Stimulated activated naive CD4-positive, alpha-beta T cell treated with Interleukin-2 at 50 U/mL for 16 hours (primary cell): ENCODE results near the gene COPRS.
"Not testable (repeated sequence)": the region's sequence is repeated elsewhere in the genome, so short reads cannot be mapped to it uniquely, and the experiment has no call there.

Experiments
- DNase-seq: peaks from one replicate; lab custom pipeline; 2025; lab: John Stamatoyannopoulos, UW

Gene COPRS

GRCh38 chr17:31843070-31843745 lies 15.8 kb downstream of the COPRS start:
- no peak for DNase-seq

- peak; percentile 46 for DNase-seq
These were observed 16.6 kb downstream of the COPRS start for GRCh38 chr17:31842195-31843069.

- DNase-seq: no peak
These were observed 17.2 kb downstream of the COPRS start for GRCh38 chr17:31841850-31842194.

- no peak for DNase-seq
These were observed 20.3 kb downstream of the COPRS start for GRCh38 chr17:31838636-31839225.

GRCh38 chr17:31835984-31836383 lies 23.1 kb downstream of the COPRS start:
- no peak for DNase-seq

GRCh38 chr17:31834448-31834847 lies 24.6 kb downstream of the COPRS start:
- DNase-seq: no peak

DNA sequence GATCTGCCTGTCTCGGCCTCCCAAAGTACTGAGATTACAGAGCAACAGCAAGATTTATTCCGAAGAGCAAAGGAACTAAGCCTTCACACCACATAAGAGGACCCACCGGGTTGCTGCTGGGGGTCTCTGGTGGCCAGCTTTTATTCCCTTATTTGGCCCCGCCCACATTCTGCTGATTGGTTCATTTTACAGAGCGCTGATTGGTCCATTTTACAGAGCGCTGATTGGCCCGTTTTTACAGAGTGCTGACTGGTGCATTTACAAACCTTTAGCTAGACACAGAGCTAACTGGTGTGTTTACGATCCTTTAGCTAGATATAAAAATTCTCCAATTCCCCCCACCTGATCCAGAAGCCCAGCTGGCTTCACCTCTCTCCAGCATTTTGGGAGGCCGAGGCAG lies 26.3 kb downstream of the COPRS start:
- DNase-seq: no peak

DNA sequence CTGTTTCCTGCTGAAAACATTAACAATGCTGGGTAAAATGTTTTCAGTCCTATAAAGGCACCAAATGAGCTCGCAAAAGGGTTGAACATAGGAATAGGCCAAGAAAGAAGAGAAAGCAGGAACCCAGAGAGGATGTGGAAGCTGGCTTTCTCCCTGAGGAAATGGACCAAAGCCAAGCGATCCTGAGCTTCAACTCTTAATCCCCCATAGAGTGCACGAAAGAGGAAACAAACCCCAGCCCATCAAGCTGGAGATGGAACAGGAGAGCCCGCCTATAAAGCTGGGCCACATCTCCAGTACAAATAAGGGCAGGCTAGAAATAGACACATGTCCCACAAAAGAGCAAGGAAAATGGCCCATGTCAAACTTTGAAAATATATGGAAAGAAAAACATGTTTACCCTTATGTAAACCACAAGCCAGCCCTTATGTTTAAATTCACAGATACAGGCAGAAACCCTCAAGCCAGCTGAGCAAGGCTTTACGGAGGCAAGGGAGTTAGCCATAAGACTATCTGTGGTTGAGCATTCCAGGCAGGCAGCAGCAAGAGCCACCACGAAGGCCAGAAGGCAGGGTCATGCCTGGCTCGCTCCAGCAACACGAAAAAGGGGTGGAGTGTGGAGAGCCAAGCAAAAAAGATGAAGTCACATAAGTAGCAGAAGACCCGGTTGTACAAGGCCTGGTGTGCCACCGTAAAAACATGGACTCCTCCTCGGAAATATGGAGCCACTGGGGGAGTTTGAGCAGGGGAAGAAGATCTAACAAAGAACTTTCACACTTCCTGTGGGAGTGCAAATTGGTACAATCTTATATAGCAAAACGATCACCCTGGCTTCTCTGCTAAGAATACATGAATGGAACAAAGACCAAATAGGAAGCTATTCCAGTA lies 27.8 kb downstream of the COPRS start:
- no peak for DNase-seq

DNA sequence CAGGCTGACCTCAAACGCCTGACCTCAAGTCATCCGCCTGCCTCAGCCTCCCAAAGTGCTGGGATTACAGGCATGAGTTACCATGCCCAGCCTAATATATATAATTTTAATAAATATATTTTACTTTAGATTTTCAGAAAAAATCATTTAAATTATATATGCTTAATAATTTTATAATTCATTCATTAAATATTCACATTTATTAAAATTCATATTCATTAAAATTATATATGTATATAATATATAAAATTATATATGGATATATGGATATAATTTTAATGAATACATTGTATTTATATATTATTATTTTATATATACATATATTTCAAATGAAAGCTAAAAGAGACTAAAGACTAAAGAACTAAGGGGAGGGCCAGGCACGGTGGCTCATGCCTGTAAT lies 29.4 kb downstream of the COPRS start:
- DNase-seq: no peak

GRCh38 chr17:31828955-31829354 lies 30.1 kb downstream of the COPRS start:
- not testable (repeated sequence) for DNase-seq

DNA sequence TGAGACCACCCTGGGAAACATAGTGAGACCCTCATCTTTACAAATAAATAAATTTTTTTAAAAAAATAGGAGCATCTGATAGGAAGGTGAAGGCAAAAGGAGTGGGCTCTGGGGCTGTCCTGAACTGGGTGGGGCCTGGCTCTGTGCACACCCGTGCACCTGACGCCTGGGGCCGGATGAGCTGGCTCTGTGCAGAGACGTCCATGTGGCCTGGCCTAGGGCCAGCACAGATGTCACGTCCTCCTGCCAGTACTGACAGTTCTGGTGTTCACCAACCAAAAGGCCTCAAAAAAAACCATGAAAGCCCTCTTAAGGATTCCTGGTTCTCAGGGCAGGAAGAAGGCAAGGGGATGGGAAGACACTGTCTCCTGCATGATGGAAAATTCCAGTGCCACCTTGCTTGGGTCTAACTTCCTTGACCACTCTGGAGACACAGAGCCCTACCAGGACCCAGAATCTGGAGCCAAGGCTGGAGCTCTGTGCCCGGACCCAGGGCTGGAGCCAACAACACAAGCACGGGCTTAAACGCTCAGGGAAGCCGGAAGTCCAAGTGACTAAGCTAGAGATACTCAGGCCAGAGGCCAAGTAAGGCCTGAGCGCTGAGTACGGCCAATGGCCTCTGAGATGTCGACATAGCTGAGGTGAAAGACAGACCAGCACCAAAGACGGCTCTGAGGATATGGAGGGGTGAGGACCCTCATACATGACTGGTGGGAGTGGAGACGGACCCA lies 32.9 kb downstream of the COPRS start:
- no peak for DNase-seq

- no peak for DNase-seq
These were observed 34.2 kb downstream of the COPRS start for GRCh38 chr17:31824766-31825360.

GRCh38 chr17:31823014-31823413 lies 36.0 kb downstream of the COPRS start:
- DNase-seq: no peak

- no peak for DNase-seq
These were observed 38.2 kb downstream of the COPRS start for GRCh38 chr17:31820691-31821435.

- no peak for DNase-seq
These were observed 39.5 kb downstream of the COPRS start for GRCh38 chr17:31819578-31819977.

- not testable (repeated sequence) for DNase-seq
These were observed 40.2 kb downstream of the COPRS start for GRCh38 chr17:31818863-31819262.

- DNase-seq: no peak
These were observed 43.8 kb downstream of the COPRS start for GRCh38 chr17:31815212-31815730.

DNA sequence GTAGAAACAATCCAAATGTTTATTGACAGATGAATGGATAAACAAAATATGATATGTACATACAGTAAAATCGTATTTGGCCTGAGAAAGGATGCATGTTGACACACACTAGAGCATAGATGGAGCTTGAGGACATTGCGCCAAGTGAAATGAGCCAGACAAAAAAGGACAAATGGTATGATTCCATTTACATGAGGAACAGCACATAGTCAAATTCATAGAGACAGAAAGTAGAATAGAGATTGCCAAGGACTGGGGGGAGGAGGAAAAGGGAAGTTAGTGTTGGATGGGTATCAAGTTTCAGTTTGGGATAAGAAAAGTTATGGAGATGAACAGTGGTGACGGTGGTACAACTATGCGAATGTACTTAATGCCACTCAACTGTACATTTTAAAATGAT lies 47.9 kb downstream of the COPRS start:
- no peak for DNase-seq

GRCh38 chr17:31809876-31810275 lies 49.2 kb downstream of the COPRS start:
- DNase-seq: not testable (repeated sequence)

GRCh38 chr17:31808521-31809050 lies 50.5 kb downstream of the COPRS start:
- DNase-seq: no peak
